ENCODE measurements around the gene CLEC18B.
A peak's percentile ranks its signal among the peaks of the same experiment; 100 is the strongest.
"Not testable (repeated sequence)": the region's sequence is repeated elsewhere in the genome, so short reads cannot be mapped to it uniquely, and the experiment has no call there.

Gene CLEC18B

DNA sequence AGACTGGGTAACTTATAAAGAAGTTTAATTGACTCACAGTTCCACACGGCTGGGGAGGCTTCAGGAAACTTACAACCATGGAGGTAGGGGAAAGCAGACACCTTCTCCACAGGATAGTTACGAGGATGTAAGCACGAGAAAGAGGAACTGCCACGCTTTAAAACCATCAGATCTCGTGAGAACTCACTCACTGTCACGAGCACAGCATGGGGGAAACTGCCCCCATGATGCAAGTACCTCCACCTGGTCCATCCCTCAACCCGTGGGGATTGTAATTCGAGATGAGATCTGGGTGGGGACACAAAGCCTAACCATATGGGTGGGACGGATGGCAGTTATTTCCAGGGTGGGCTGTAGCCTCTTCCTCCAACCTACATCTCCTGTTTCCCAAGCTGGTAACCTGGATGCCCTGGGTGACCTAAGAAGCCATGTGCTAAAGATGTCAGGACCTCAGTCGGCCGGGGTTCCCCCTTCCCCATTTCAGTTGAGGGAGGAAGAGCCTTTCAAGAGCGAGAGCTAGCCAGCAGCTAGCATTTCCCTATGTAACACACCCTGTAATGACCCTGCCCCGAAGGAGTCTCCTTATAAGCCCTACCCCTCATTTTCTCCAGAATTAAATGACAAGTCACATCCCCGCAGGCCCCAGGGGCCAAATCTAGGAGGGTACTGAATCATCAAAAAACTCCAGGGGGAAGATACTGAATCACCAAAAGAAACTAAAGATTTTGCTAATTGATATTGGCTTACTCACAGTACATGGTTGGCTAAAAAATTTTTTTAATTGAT, 16.9 kb downstream of the CLEC18B start:
- not testable (repeated sequence) for DNase-seq

- DNase-seq: not testable (repeated sequence)
These were observed 21.0 kb downstream of the CLEC18B start for GRCh38 chr16:74400238-74400637.

- DNase-seq: not testable (repeated sequence)
These were observed 22.9 kb downstream of the CLEC18B start for GRCh38 chr16:74398212-74398895.

DNA sequence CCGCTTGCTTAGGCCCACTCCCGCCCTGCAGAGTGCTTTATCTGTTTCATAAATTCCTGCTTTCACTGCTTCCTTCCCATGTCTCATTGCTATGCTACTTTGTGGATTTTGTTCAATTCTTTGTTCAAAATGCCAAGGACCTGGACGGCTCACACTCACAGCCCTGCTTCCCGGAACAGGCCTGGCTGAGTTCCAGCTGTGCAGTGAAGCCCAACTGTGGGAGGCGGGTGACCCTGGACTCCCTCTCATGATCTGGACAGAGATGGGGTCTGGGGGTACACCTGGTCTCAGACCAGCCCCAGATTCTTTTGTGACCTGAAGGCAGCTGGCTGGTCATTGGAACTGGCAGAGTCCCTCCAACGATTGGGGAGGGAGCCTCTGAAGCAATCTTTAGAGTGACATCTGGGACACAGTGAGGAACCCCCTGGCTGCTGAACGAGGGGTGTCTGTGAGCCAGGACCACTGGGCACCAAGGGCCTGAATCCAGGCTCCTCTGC, 24.7 kb downstream of the CLEC18B start:
- DNase-seq: not testable (repeated sequence)

GRCh38 chr16:74394604-74395003, 26.7 kb downstream of the CLEC18B start:
- DNase-seq: not testable (repeated sequence)

GRCh38 chr16:74394131-74394530, 27.1 kb downstream of the CLEC18B start:
- not testable (repeated sequence) for DNase-seq

DNA sequence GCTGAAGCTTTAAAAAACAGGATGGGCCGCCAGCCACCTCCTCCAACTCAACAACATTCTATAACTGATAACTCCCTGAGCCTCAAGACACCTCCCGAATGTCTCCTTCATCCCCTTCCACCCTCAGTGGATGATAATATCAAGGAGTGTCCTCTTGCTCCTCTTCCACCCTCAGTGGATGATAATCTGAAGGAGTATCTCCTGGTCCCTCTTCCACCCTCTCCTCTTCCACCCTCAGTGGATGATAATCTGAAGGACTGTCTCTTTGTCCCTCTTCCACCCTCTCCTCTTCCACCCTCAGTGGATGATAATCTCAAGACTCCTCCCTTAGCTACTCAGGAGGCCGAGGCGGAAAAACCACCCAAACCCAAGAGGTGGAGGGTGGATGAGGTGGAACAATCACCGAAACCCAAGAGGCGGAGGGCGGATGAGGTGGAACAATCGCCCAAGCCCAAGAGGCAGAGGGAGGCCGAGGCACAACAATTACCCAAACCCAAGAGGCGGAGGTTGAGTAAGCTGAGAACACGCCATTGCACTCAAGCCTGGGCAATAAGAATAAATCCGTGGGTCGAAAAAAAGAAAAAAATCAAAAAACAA, 29.7 kb downstream of the CLEC18B start:
- not testable (repeated sequence) for DNase-seq

- DNase-seq: not testable (repeated sequence)
These were observed 38.8 kb downstream of the CLEC18B start for GRCh38 chr16:74382339-74383034.

GRCh38 chr16:74373847-74374184, 47.5 kb downstream of the CLEC18B start:
- DNase-seq: not testable (repeated sequence)

DNA sequence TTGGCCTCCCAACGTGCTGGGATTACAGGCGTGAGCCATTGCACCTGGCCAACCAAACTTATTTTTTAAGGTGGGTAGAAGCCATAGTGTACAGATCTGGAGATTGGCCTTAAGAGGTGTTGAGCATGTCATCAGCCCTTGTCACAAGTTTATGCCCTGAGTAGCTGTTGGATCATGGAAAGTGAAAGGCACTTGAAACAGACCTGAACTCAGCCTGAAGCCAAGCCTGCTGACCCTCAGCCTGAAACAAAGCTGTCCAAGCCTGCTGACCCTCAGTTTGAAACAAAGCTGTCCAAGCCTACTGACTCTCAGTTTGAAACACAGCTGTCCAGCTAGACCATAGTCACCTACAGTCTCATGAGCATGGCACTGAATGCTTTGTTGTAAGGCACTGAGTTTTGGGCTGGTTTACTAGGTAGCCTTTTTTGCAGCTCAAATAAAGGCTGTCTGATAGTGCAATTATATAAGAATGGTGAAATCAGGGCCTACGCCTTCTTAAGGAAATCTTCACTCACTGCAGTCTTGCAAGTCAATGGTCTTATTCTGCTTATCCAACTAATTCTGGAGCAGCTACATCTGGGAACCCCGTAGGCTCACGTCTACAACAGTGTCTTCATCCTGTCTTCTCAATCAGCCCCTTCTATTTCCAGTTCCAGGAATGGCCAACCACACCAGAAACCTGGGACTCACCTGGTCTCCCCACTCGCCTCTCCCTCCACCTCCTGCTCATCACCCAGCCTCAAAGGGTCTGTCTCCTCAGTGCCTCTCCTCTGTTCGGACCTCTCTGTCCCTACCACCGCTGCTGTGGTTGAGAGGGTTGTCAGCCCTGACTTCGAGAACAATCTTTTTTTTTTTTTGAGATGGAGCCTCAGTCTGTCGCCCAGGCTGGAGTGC, 48.1 kb downstream of the CLEC18B start:
- DNase-seq: no peak

GRCh38 chr16:74372369-74372768, 48.9 kb downstream of the CLEC18B start:
- no peak for DNase-seq

GRCh38 chr16:74370338-74371135, 50.7 kb downstream of the CLEC18B start:
- DNase-seq: not testable (repeated sequence)

DNA sequence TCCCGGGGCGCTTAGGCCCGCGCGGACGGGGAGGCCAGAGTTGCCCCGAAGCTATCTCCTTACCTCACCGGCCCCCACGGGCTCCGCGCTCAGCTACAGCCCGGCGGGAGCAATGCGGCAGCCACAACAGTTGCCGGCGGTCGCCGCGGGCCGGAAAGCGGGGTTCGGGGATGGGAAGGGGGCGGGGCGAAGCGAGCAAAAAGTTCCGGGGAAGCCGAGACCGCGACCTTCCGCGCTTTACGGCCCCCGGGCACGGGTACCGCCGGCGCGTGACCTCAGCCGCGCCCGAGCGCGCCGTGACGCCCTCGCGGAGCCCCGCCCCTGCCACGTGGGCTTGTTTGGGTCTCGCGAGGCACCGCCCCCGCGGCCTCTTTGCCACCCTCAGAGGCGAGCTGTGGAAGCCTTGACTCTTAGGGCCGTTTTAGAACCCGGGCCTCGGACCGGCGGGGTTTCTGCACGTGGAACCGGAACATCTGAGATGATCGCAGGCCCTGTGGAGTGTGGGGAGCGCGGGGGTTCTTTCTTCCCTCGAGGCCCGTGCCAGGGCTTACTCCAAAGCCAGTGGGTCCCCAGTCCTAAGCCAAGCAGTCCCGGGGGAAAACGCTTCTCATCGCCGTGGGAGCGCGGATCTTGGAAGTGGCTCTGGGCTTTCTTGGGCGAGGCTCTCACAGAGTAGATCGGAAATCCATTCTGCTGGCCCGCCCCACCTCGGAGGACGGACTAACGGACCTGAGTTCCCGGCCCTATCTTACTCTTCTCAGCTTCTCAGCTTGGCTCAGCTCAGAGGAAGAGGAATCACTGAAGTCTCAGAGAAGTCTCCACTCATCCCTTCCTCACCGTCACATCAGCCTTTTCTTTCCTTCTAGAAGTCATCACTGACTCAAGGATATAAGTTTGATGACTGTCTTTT, 53.0 kb downstream of the CLEC18B start:
- DNase-seq: peak; percentile 95

- peak; percentile 58 for DNase-seq
These were observed 53.7 kb downstream of the CLEC18B start for GRCh38 chr16:74367469-74368001.

DNA sequence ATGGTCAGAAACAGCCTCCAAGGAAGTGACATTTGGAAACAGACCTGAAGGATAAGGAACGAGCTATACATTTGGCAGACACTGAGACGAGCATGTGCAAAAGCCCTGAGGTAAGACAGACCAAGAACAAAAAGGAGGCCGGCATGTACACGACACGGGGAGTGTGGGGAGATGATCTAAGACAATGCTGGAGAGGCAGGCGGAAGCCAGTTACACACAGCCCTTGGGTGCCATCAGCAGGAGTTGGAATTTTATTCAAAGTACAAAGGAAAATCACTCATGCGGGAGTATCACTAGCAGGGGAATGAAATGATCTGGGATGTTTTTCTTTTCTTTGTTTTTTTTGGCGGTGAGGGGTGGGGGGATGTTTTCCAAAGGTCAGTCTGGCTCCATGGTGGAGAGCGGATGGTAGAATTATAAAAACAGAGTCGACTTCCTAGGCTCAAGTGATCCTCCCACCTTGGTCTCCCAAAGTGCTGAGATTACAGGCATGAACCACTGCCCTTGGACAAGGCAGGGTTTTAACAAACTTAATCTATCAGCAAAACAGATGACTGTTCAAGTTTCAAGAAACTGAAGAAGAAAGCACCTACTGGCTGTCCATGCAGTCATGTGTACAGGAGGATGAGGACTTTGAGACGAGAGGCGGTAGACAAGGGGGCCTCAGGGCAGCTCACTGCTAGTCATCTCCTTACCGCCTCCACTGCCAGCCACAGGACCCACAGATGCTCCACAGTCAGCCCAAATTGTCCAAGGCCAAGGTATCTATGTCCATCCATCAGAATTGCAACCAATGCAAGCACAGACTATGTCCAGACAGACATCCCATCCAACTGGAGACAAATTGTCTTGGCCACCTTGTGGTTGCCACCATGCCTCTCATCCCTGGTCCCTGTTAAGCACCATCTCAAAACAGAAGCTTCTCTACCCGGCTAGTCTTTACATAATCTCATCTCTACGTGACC, 59.4 kb downstream of the CLEC18B start:
- DNase-seq: not testable (repeated sequence)
